Measurements from ENCODE around the gene C3orf52. TPM values are rescaled to one million over a fixed set of nuclear protein-coding genes. Genes with fewer than 3 reads are reported as not detected.

C3orf52 gene
- total RNA-seq, 1 experiment from 2014 or later: 14.3 TPM

DNA sequence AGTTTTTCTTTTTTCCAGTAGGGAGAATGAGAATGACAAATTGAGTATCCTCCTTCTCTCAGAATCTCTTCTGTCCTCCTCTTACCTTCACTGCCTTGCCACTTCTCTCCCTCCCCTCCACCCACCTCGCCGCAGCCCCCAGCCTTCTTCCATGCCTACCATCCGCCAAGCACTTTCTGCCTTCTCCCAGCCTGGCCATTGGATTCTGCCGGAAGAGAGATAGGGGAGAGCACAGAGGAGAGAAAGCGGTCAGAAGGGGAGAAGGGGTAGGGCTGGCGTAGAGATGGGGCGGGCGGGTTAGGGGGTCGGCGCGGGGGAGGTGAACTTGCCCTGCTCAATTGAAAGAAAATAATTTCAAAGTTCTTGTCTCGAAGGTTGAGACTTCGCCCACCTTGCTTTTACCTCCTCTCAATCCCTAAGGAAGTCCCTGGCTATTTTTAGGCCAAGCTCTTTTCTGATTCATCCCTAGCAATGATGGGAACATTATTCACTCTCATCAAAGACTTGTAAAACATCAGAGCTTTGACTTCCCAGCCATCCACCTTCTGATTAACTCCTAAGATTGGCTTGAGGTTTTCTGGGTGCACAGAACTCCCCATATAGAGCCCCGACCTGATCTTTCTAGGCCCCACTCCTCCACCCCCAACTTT, 811 bp downstream of the C3orf52 start:
- no peak for DNase-seq (ENCODE audit: low spot score)
- POLR2A ChIA-PET: no interaction called here
- CTCF ChIA-PET: interaction anchor here (0.9 to 2.8 kb wide), 3 partner anchors 25 to 98 kb away, joined by 3 to 13 read pairs (median 4); no protein-coding TSS in a partner anchor
- Mint-ChIP-seq H3K4me1 (peaks cover 56% of the 10 kb centered on the region), H3K4me3 (peak overlapping the region; percentile 95), H3K36me3 (no peaks in the 10 kb centered on the region), H3K9me3 (no peaks in the 10 kb centered on the region), H3K27me3 (ENCODE audit: low read depth) (peaks cover 20% of the 10 kb centered on the region), H3K27ac (peak overlapping the region; percentile 96)
- TF ChIP-seq, protein P1, sequence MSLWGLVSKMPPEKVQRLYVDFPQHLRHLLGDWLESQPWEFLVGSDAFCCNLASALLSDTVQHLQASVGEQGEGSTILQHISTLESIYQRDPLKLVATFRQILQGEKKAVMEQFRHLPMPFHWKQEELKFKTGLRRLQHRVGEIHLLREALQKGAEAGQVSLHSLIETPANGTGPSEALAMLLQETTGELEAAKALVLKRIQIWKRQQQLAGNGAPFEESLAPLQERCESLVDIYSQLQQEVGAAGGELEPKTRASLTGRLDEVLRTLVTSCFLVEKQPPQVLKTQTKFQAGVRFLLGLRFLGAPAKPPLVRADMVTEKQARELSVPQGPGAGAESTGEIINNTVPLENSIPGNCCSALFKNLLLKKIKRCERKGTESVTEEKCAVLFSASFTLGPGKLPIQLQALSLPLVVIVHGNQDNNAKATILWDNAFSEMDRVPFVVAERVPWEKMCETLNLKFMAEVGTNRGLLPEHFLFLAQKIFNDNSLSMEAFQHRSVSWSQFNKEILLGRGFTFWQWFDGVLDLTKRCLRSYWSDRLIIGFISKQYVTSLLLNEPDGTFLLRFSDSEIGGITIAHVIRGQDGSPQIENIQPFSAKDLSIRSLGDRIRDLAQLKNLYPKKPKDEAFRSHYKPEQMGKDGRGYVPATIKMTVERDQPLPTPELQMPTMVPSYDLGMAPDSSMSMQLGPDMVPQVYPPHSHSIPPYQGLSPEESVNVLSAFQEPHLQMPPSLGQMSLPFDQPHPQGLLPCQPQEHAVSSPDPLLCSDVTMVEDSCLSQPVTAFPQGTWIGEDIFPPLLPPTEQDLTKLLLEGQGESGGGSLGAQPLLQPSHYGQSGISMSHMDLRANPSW (CRISPR knock-in tag; conservative IDR thresholded peaks at IDR 0.05; ENCODE audit: low read depth): no peak
- TF ChIP-seq, protein P2, sequence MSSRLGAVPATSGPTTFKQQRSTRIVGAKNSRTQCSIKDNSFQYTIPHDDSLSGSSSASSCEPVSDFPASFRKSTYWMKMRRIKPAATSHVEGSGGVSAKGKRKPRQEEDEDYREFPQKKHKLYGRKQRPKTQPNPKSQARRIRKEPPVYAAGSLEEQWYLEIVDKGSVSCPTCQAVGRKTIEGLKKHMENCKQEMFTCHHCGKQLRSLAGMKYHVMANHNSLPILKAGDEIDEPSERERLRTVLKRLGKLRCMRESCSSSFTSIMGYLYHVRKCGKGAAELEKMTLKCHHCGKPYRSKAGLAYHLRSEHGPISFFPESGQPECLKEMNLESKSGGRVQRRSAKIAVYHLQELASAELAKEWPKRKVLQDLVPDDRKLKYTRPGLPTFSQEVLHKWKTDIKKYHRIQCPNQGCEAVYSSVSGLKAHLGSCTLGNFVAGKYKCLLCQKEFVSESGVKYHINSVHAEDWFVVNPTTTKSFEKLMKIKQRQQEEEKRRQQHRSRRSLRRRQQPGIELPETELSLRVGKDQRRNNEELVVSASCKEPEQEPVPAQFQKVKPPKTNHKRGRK (CRISPR knock-in tag; IDR thresholded peaks at IDR 0.05; ENCODE audit: borderline replicate concordance): no peak
- TF ChIP-seq, protein P3, sequence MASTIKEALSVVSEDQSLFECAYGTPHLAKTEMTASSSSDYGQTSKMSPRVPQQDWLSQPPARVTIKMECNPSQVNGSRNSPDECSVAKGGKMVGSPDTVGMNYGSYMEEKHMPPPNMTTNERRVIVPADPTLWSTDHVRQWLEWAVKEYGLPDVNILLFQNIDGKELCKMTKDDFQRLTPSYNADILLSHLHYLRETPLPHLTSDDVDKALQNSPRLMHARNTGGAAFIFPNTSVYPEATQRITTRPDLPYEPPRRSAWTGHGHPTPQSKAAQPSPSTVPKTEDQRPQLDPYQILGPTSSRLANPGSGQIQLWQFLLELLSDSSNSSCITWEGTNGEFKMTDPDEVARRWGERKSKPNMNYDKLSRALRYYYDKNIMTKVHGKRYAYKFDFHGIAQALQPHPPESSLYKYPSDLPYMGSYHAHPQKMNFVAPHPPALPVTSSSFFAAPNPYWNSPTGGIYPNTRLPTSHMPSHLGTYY (CRISPR knock-in tag; IDR thresholded peaks at IDR 0.05): no peak
- TF ChIP-seq, protein P4, sequence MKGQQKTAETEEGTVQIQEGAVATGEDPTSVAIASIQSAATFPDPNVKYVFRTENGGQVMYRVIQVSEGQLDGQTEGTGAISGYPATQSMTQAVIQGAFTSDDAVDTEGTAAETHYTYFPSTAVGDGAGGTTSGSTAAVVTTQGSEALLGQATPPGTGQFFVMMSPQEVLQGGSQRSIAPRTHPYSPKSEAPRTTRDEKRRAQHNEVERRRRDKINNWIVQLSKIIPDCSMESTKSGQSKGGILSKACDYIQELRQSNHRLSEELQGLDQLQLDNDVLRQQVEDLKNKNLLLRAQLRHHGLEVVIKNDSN (CRISPR knock-in tag; IDR thresholded peaks at IDR 0.05): no peak
- TF ChIP-seq, protein P5, sequence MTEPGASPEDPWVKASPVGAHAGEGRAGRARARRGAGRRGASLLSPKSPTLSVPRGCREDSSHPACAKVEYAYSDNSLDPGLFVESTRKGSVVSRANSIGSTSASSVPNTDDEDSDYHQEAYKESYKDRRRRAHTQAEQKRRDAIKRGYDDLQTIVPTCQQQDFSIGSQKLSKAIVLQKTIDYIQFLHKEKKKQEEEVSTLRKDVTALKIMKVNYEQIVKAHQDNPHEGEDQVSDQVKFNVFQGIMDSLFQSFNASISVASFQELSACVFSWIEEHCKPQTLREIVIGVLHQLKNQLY (CRISPR knock-in tag; IDR thresholded peaks at IDR 0.05): no peak
- TF ChIP-seq, protein P6, sequence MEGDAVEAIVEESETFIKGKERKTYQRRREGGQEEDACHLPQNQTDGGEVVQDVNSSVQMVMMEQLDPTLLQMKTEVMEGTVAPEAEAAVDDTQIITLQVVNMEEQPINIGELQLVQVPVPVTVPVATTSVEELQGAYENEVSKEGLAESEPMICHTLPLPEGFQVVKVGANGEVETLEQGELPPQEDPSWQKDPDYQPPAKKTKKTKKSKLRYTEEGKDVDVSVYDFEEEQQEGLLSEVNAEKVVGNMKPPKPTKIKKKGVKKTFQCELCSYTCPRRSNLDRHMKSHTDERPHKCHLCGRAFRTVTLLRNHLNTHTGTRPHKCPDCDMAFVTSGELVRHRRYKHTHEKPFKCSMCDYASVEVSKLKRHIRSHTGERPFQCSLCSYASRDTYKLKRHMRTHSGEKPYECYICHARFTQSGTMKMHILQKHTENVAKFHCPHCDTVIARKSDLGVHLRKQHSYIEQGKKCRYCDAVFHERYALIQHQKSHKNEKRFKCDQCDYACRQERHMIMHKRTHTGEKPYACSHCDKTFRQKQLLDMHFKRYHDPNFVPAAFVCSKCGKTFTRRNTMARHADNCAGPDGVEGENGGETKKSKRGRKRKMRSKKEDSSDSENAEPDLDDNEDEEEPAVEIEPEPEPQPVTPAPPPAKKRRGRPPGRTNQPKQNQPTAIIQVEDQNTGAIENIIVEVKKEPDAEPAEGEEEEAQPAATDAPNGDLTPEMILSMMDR (IDR thresholded peaks at IDR 0.05): no peak
- TF ChIP-seq TEAD1 (CRISPR knock-in tag; IDR thresholded peaks at IDR 0.05) (no peak), NR1H2 (CRISPR knock-in tag; IDR thresholded peaks at IDR 0.05) (no peak), ESRRA (CRISPR knock-in tag; IDR thresholded peaks at IDR 0.05; ENCODE audit: borderline replicate concordance) (no peak), KAT7 (CRISPR knock-in tag; IDR thresholded peaks at IDR 0.05; ENCODE audit: borderline replicate concordance) (no peak), ZNF416 (CRISPR knock-in tag; IDR thresholded peaks at IDR 0.05) (no peak), GRHL2 (CRISPR knock-in tag; IDR thresholded peaks at IDR 0.05; ENCODE audit: insufficient replicate concordance, severe bottlenecking) (no peak), CREB1 (CRISPR knock-in tag; IDR thresholded peaks at IDR 0.05) (no peak)
- TF ChIP-seq, protein P7, sequence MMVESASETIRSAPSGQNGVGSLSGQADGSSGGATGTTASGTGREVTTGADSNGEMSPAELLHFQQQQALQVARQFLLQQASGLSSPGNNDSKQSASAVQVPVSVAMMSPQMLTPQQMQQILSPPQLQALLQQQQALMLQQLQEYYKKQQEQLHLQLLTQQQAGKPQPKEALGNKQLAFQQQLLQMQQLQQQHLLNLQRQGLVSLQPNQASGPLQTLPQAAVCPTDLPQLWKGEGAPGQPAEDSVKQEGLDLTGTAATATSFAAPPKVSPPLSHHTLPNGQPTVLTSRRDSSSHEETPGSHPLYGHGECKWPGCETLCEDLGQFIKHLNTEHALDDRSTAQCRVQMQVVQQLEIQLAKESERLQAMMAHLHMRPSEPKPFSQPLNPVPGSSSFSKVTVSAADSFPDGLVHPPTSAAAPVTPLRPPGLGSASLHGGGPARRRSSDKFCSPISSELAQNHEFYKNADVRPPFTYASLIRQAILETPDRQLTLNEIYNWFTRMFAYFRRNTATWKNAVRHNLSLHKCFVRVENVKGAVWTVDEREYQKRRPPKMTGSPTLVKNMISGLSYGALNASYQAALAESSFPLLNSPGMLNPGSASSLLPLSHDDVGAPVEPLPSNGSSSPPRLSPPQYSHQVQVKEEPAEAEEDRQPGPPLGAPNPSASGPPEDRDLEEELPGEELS (CRISPR knock-in tag; IDR thresholded peaks at IDR 0.05): no peak
- TF ChIP-seq, protein P8, sequence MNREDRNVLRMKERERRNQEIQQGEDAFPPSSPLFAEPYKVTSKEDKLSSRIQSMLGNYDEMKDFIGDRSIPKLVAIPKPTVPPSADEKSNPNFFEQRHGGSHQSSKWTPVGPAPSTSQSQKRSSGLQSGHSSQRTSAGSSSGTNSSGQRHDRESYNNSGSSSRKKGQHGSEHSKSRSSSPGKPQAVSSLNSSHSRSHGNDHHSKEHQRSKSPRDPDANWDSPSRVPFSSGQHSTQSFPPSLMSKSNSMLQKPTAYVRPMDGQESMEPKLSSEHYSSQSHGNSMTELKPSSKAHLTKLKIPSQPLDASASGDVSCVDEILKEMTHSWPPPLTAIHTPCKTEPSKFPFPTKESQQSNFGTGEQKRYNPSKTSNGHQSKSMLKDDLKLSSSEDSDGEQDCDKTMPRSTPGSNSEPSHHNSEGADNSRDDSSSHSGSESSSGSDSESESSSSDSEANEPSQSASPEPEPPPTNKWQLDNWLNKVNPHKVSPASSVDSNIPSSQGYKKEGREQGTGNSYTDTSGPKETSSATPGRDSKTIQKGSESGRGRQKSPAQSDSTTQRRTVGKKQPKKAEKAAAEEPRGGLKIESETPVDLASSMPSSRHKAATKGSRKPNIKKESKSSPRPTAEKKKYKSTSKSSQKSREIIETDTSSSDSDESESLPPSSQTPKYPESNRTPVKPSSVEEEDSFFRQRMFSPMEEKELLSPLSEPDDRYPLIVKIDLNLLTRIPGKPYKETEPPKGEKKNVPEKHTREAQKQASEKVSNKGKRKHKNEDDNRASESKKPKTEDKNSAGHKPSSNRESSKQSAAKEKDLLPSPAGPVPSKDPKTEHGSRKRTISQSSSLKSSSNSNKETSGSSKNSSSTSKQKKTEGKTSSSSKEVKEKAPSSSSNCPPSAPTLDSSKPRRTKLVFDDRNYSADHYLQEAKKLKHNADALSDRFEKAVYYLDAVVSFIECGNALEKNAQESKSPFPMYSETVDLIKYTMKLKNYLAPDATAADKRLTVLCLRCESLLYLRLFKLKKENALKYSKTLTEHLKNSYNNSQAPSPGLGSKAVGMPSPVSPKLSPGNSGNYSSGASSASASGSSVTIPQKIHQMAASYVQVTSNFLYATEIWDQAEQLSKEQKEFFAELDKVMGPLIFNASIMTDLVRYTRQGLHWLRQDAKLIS (CRISPR knock-in tag; IDR thresholded peaks at IDR 0.05; ENCODE audit: borderline replicate concordance): no peak
- peak; percentile 6 for ATAC-seq

Measured in WTC11 (cell line).